Sigmoid colon (tissue), 7 donors: ENCODE results near the gene SCLY. TPM values are rescaled to one million over a fixed set of nuclear protein-coding genes. Genes with fewer than 3 reads are reported as not detected.

ENCODE experiments used
- DNase-seq: peaks from one replicate; pipeline ENCODE4 v3.0.0-alpha.2; 2019
- H3K27ac ChIP-seq, 4 donors: fragments of 200-600 bp; sonication (generic); one replicate each; pipeline ENCODE4 v1.5.1; 2016 to 2019; ENCODE audit warnings: mild to moderate bottlenecking in 1 of 4
- H3K27me3 ChIP-seq, 3 donors: fragments of 200-600 bp; sonication (generic); one replicate each; pipeline ENCODE4 v1.5.1; 2019; ENCODE audit warnings: mild to moderate bottlenecking in 1 of 3
- H3K36me3 ChIP-seq, 4 donors: fragments of 200-600 bp; sonication (generic); one replicate each; pipeline ENCODE4 v1.5.1; 2016 to 2019
- H3K4me1 ChIP-seq, 4 donors: fragments of 200-600 bp; sonication (generic); one replicate each; pipeline ENCODE4 v1.5.1; 2017 to 2019
- H3K4me3 ChIP-seq, 4 donors: fragments of 200-600 bp; sonication (generic); one replicate each; pipeline ENCODE4 v1.5.1; 2017 to 2019; ENCODE audit warnings: mild to moderate bottlenecking in 2 of 4, moderate library complexity in 1 of 4
- H3K9me3 ChIP-seq, 4 donors: fragments of 200-600 bp in 3 of 4; sonication (generic) in 3 of 4; one replicate each; pipeline versions ENCODE4 v1.5.1 to v1.6.1; 2013 to 2019
- CTCF ChIP-seq, 4 experiments: fragments of 450-650 bp in 3 of 4; fragments of 200-600 bp in 1 of 4; IDR thresholded peaks; one replicate each; pipeline ENCODE4 v1.5.1; 2016 to 2019; ENCODE audit warnings: antibody characterized with exemption in 4 of 4, mild to moderate bottlenecking in 3 of 4, moderate library complexity in 2 of 4
- EP300 ChIP-seq, 4 donors: sonication (generic); formaldehyde crosslinking; IDR thresholded peaks; one replicate each; pipeline ENCODE4 v1.6.1; 2017; ENCODE audit warnings: antibody characterized with exemption in 4 of 4
- POLR2A ChIP-seq, 2 donors: fragments of 450-650 bp; IDR thresholded peaks; one replicate each; pipeline ENCODE4 v1.6.1; 2016; ENCODE audit warnings: antibody characterized with exemption in 2 of 2, mild to moderate bottlenecking in 2 of 2, moderate library complexity in 2 of 2
- POLR2AphosphoS5 ChIP-seq, 4 donors: sonication (generic); formaldehyde crosslinking; IDR thresholded peaks; one replicate each; pipeline ENCODE4 v1.6.1; 2017; ENCODE audit warnings: antibody characterized with exemption in 4 of 4
- WGBS, 2 donors: extraction: QIAGEN DNeasy Blood & Tissue Kit; methylation state at CpG; one replicate each; pipeline ENCODE4 v1.1.7; 2013; 5-methylcytosine and 5-hydroxymethylcytosine counted together
- intact Hi-C: fragments of 100-400 bp; cut with DNase I; formaldehyde crosslinking; loops from one replicate; pipeline ENCODE4 v1.15.1; 2023
- polyA plus RNA-seq, 3 donors: library from polyadenylated mRNA; stranded (reverse); fragments of 200-250 nt; gene quantifications; one replicate each; pipeline ENCODE4 v1.2.3, GENCODE V29; 2013
- total RNA-seq, 4 donors: library from RNA; depleted of rRNA; stranded (reverse); fragments of >200 nt; gene quantifications; one replicate each; pipeline ENCODE4 v1.1.0, GENCODE V29; 2016
- donor health status: healthy with polysubstance abuse.
- donor health status: Bipolar disorder and iron deficiency.
- donor health status: healthy.

The SCLY gene
- total and polyA plus RNA-seq, 7 donors: 5.4 to 19.5 (median 10.9) TPM

GRCh38 chr2:238075397-238075796 is 14.6 kb downstream of the SCLY start:
- Histone ChIP-seq H3K4me3 (no peak overlapping the region), H3K4me1 (no peaks in the 10 kb centered on the region), H3K27me3 (no peaks in the 10 kb centered on the region), H3K9me3 (no peaks in the 10 kb centered on the region), H3K27ac (no peak overlapping the region), H3K36me3 (peaks cover 0 to 13% (median 2%) of the 10 kb centered on the region in 4 donors)
- TF ChIP-seq CTCF (IDR thresholded peaks at IDR 0.05): no peak
- TF ChIP-seq POLR2A (IDR thresholded peaks at IDR 0.05): no peak
- TF ChIP-seq POLR2AphosphoS5 (IDR thresholded peaks at IDR 0.05): no peak
- TF ChIP-seq EP300 (IDR thresholded peaks at IDR 0.05): no peak
- no peak for DNase-seq
- intact Hi-C loops: no loop called here

- no peaks in the 10 kb centered on the region for H3K9me3 ChIP-seq
- 98 to 99% methylated on average over 1 of the region's 1 CpG for WGBS, 2 donors
- no peak overlapping the region for H3K4me3 ChIP-seq
- intact Hi-C loops: no loop called here
- peaks cover 0 to 17% (median 4%) of the 10 kb centered on the region in 4 donors for H3K36me3 ChIP-seq
- DNase-seq: no peak
- no peak for TF ChIP-seq EP300 (IDR thresholded peaks at IDR 0.05)
- TF ChIP-seq POLR2AphosphoS5 (IDR thresholded peaks at IDR 0.05): no peak
- TF ChIP-seq POLR2A (IDR thresholded peaks at IDR 0.05): no peak
- TF ChIP-seq CTCF (IDR thresholded peaks at IDR 0.05): no peak
- H3K27me3 ChIP-seq: no peaks in the 10 kb centered on the region
- H3K4me1 ChIP-seq: peaks cover 0 to 2% (median 0%) of the 10 kb centered on the region in 4 donors
- H3K27ac ChIP-seq: no peak overlapping the region
These were observed 16.5 kb downstream of the SCLY start for GRCh38 chr2:238077292-238077691.

- H3K36me3 ChIP-seq: peaks cover 0 to 33% (median 6%) of the 10 kb centered on the region in 4 donors
- H3K27ac ChIP-seq: no peak overlapping the region
- no peak overlapping the region for H3K4me3 ChIP-seq
- 65 to 94% methylated on average over 2 of the region's 2 CpGs for WGBS, 2 donors
- TF ChIP-seq POLR2A (IDR thresholded peaks at IDR 0.05): no peak
- TF ChIP-seq CTCF (IDR thresholded peaks at IDR 0.05): no peak
- peaks cover 0 to 4% (median 0%) of the 10 kb centered on the region in 4 donors for H3K4me1 ChIP-seq
- DNase-seq: no peak
- H3K27me3 ChIP-seq: no peaks in the 10 kb centered on the region
- intact Hi-C loops: no loop called here
- no peaks in the 10 kb centered on the region for H3K9me3 ChIP-seq
These were observed 19.1 kb downstream of the SCLY start for GRCh38 chr2:238079874-238080327.

GRCh38 chr2:238080518-238080917 is 19.7 kb downstream of the SCLY start:
- Histone ChIP-seq H3K9me3 (no peaks in the 10 kb centered on the region), H3K36me3 (peaks cover 0 to 38% (median 6%) of the 10 kb centered on the region in 4 donors), H3K27me3 (no peaks in the 10 kb centered on the region), H3K4me1 (peaks cover 0 to 4% (median 0%) of the 10 kb centered on the region in 4 donors), H3K4me3 (no peak overlapping the region), H3K27ac (no peak overlapping the region)
- DNase-seq: no peak
- intact Hi-C loops: no loop called here
- TF ChIP-seq POLR2AphosphoS5 (IDR thresholded peaks at IDR 0.05): no peak
- no peak for TF ChIP-seq EP300 (IDR thresholded peaks at IDR 0.05)
- no peak for TF ChIP-seq POLR2A (IDR thresholded peaks at IDR 0.05)
- no peak for TF ChIP-seq CTCF (IDR thresholded peaks at IDR 0.05)
- WGBS, 2 donors: 98% methylated on average over 15 of the region's 15 CpGs

- intact Hi-C loops: no loop called here
- Histone ChIP-seq H3K9me3 (no peaks in the 10 kb centered on the region), H3K27me3 (no peaks in the 10 kb centered on the region), H3K4me3 (no peak overlapping the region), H3K27ac (no peak overlapping the region), H3K4me1 (peaks cover 0 to 4% (median 0%) of the 10 kb centered on the region in 4 donors), H3K36me3 (peaks cover 0 to 42% (median 6%) of the 10 kb centered on the region in 4 donors)
- DNase-seq: no peak
- TF ChIP-seq CTCF (IDR thresholded peaks at IDR 0.05) (no peak), EP300 (IDR thresholded peaks at IDR 0.05) (no peak), POLR2A (IDR thresholded peaks at IDR 0.05) (no peak), POLR2AphosphoS5 (IDR thresholded peaks at IDR 0.05) (no peak)
- WGBS, 2 donors: 95 to 96% methylated on average over 13 of the region's 13 CpGs
These were observed 20.3 kb downstream of the SCLY start for GRCh38 chr2:238081150-238081549.
